NCI-H345 treated with DMSO at 0.1 percent for 48 hours (cell line): ENCODE measurements around the gene ASTN2.
"Not testable (repeated sequence)": the region's sequence is repeated elsewhere in the genome, so short reads cannot be mapped to it uniquely, and the experiment has no call there.

ENCODE experiments used
- DNase-seq: peaks from one replicate; lab custom pipeline; 2025; ENCODE audit not compliant: unreplicated experiment; lab: John Stamatoyannopoulos, UW

ASTN2 gene

GRCh38 chr9:116716438-116716837 is 698.4 kb downstream of the ASTN2 start:
- DNase-seq: no peak

GRCh38 chr9:116715751-116716150 is 699.1 kb downstream of the ASTN2 start:
- DNase-seq: no peak

GRCh38 chr9:116713271-116713670 is 701.6 kb downstream of the ASTN2 start:
- DNase-seq: no peak

- DNase-seq: no peak
Observed at GRCh38 chr9:116712781-116713180, 702.1 kb downstream of the ASTN2 start.

- DNase-seq: no peak
Observed at GRCh38 chr9:116706310-116707290, 708.3 kb downstream of the ASTN2 start.

- no peak for DNase-seq
Observed at GRCh38 chr9:116705531-116705930, 709.3 kb downstream of the ASTN2 start.

- no peak for DNase-seq
Observed at GRCh38 chr9:116704470-116704869, 710.4 kb downstream of the ASTN2 start.

GRCh38 chr9:116703634-116704033 is 711.2 kb downstream of the ASTN2 start:
- DNase-seq: no peak

GRCh38 chr9:116701940-116702642 is 712.8 kb downstream of the ASTN2 start:
- DNase-seq: no peak

GRCh38 chr9:116700882-116701865 is 713.7 kb downstream of the ASTN2 start:
- DNase-seq: no peak

- no peak for DNase-seq
Observed at GRCh38 chr9:116700279-116700678, 714.6 kb downstream of the ASTN2 start.

GRCh38 chr9:116697887-116698286 is 717.0 kb downstream of the ASTN2 start:
- DNase-seq: no peak

GRCh38 chr9:116697362-116697761 is 717.5 kb downstream of the ASTN2 start:
- no peak for DNase-seq

- no peak for DNase-seq
Observed at GRCh38 chr9:116695438-116695837, 719.4 kb downstream of the ASTN2 start.

- no peak for DNase-seq
Observed at GRCh38 chr9:116694785-116695291, 720.0 kb downstream of the ASTN2 start.

- no peak for DNase-seq
Observed at GRCh38 chr9:116693233-116693731, 721.6 kb downstream of the ASTN2 start.

- DNase-seq: no peak
Observed at GRCh38 chr9:116692616-116693015, 722.2 kb downstream of the ASTN2 start.

GRCh38 chr9:116691607-116692006 is 723.2 kb downstream of the ASTN2 start:
- DNase-seq: no peak

- DNase-seq: not testable (repeated sequence)
Observed at GRCh38 chr9:116690805-116691204, 724.1 kb downstream of the ASTN2 start.

- no peak for DNase-seq
Observed at GRCh38 chr9:116689486-116690032, 725.3 kb downstream of the ASTN2 start.
